Measurements from ENCODE around the gene SLC43A2.

GRCh38 chr17:1551741-1552140 lies 76.9 kb downstream of the SLC43A2 start:
- TF ChIP-seq CTCF (IDR thresholded peaks at IDR 0.05) = no peak
- TF ChIP-seq POLR2A (IDR thresholded peaks at IDR 0.05) = no peak

All from sigmoid colon (tissue), 3 donors.